ENCODE measurements around the gene PLGRKT.
"Not testable (repeated sequence)": the region's sequence is repeated elsewhere in the genome, so short reads cannot be mapped to it uniquely, and the experiment has no call there.

PLGRKT gene

DNA sequence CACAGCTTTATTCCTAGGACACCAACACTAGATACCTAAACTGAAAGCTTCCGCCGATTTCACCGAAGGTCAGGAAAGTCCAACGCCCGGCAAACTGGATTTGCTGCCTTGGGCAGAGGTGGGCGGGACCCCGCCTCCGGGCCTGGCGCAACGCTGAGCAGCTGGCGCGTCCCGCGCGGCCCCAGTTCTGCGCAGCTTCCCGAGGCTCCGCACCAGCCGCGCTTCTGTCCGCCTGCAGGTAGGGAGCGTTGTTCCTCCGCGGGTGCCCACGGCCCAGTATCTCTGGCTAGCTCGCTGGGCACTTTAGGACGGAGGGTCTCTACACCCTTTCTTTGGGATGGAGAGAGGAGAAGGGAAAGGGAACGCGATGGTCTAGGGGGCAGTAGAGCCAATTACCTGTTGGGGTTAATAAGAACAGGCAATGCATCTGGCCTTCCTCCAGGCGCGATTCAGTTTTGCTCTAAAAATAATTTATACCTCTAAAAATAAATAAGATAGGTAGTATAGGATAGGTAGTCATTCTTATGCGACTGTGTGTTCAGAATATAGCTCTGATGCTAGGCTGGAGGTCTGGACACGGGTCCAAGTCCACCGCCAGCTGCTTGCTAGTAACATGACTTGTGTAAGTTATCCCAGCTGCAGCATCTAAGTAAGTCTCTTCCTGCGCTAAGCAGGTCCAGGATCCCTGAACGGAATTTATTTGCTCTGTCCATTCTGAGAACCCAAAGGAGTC lies 12.8 kb upstream of the PLGRKT start, which contains the start of gene CD274:
Gene CD274 (plus strand): TSS at position 184 of the 733 bp plus-strand sequence. CDS start 5,572 bp downstream, outside the sequence.
- DNase-seq = peak; percentile 29

DNA sequence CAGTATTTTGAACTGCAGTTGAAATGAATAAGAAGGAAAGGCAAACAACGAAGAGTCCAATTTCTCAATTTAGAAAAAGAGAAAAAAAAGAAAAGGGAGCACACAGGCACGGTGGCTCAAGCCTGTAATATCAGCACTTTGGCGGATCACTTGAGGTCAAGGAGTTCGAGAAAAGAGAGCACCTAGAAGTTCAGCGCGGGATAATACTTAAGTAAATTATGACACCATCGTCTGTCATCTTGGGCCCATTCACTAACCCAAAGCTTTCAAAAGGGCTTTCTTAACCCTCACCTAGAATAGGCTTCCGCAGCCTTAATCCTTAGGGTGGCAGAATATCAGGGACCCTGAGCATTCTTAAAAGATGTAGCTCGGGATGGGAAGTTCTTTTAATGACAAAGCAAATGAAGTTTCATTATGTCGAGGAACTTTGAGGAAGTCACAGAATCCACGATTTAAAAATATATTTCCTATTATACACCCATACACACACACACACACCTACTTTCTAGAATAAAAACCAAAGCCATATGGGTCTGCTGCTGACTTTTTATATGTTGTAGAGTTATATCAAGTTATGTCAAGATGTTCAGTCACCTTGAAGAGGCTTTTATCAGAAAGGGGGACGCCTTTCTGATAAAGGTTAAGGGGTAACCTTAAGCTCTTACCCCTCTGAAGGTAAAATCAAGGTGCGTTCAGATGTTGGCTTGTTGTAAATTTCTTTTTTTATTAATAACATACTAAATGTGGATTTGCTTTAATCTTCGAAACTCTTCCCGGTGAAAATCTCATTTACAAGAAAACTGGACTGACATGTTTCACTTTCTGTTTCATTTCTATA lies 12.0 kb upstream of the PLGRKT start:
- DNase-seq = no peak

DNA sequence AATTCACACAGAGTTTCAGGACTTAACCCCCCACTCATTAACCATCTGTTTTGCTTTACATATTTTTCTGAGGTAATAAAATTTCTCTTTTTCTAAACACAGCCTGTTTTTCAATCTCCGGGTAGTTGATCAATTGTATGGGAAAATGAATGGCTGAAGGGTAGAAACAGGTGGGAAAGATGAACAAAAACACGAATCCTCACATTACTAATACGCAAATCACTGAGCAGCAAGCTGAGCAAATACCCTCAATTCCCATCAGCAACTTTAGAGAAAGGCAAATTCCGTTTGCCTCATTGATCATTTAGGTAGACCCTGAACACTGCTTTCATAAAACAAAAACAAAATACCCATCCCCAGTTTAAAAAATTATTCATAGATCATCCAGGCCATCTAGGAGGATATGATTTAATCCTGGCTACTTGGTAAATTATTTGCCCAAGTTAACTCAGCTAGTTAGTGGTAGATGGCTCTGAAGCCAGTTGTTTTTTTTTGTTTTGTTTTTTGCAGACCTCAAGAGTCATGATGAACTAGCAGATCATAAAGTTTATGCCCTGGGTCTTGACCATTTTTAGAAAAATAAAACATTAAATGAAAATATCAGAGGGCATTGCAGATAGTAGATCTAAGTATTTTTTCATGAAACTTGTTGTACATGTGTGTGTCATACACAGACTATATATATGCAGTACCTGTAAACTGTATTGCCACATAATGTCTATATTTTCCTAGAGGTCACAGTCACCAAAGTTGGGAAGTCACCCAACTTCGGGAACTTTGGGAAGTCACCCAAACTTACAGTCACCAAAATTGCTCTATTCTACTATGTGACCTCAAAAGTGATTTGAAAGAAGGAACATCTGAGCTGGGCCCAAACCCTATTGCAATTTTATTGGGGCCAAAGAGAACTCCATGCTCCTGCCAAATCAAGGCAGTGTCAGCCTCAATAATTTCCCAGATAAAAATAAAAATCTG lies 11.0 kb upstream of the PLGRKT start:
- DNase-seq = no peak

DNA sequence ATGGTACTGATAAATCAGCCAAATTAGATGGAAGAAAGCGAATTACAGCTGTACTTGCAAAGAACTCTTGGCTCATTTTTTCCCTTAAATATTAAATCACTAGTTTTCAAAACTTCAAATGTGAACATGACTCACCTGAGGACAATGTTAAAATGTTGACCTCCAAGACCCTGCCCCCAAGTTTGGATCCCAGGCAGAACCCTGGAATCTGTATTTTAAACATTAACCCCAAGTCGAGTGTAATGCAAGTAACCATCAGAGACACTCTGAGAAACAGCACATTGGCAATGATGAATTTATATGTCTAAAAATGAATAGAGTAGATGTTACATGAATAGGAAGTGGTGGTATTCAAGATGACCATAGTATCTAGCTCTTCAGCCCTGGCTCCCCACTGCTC lies 10.3 kb upstream of the PLGRKT start:
- no peak for DNase-seq

DNA sequence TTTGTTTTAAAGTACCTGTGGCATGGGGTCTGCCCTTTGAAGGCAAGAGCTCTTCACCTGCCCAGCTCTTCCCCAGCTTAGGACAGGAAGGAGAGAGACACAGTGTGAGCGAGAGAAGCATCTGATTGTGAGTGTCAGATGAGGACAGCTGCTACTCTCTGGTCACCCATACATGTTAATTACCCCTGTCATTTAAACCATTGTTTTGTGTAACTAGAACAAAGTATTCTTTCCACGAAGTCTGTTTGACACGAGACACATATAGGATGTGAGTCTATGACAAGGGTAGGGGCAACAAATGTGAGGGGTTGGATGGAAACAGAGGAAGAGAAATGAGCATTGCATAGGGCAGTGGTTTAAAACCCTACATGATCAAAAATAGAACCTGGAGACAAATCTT lies 9.6 kb upstream of the PLGRKT start:
- DNase-seq = no peak

DNA sequence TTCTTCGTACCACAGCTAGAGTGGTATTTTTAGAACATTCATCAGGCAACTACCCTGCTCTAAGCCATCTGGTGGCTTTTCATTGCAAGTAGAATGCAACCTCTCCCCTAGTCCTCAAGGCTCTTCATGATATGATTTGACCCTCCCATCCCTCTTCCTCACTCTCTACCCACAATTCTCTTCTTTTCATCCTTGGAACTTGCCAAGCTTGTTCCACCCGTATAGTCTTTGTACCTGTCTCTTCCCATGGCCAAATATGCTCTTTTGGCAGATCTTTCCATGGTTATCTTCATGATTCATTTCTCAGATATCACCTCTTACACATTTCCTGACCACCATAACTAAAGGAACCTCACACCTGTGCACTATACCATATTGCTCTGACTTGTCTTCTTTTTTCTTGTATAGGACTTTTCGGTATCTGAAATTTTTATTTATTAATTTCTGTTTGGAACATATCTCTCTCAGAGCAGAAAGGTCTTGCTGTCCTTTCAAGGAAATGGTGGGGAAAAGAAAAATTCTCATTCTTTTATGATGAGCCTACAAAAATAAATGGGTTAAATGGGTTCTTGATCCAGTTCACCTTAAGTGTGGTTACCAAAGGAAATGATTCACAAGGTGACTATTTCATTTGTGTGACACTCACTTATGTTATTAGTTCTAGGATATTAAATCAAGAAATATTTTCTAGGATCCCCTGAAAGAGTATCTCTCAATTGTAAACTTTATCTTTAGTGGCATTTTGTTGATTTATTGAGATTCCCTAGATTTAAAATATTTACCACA lies 8.9 kb upstream of the PLGRKT start:
- no peak for DNase-seq

DNA sequence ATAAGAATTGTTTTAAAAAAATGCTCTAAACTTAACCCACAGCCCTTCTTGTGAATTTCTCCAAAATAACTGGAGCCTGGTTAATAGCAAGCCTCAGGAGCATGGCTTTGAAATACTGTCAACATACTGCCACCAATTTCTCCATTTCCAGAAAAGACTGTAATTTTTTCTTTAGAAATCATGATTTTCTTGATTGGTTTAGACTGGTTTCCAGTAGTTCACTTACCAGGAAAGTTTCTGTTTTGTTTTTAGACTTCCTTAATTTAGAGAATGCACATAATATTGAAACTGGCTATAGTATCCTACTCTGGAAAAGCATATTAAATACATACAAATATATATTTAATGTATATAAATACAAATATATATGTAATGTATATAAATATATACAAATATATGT lies 8.2 kb upstream of the PLGRKT start:
- no peak for DNase-seq

DNA sequence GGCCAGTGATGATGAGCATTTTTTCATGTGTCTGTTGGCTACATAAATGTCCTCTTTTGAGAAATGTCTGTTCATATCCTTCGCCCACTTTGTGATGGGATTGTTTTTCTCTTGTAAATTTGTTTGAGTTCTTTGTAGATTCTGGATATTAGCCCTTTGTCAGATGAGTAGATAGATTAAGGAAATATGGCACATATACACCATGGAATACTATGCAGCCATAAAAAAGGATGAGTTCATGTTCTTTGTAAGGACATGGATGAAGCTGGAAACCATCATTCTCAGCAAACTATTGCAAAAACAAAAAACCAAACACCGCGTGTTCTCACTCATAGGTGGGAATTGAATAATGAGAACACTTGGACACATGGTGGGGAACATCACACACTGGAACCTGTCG lies 7.4 kb upstream of the PLGRKT start:
- not testable (repeated sequence) for DNase-seq

DNA sequence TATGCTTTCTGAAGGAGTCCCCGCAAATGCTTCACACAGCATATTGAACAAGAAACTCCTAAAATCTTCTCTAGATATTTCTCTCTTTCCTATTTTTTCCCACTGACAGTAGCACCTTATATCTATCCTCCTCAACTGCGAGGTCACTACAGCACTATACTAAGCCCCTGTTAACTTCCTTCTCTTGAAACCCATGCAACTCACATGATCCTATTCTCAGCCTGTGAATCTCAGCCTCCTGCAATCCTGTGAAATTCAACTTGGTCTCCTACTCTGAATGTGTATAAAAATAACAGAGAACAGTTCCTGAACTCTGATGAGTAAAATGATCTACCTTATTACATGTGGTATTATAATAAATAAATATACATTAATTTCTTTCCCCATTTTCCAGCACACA lies 6.1 kb upstream of the PLGRKT start:
- DNase-seq = no peak

DNA sequence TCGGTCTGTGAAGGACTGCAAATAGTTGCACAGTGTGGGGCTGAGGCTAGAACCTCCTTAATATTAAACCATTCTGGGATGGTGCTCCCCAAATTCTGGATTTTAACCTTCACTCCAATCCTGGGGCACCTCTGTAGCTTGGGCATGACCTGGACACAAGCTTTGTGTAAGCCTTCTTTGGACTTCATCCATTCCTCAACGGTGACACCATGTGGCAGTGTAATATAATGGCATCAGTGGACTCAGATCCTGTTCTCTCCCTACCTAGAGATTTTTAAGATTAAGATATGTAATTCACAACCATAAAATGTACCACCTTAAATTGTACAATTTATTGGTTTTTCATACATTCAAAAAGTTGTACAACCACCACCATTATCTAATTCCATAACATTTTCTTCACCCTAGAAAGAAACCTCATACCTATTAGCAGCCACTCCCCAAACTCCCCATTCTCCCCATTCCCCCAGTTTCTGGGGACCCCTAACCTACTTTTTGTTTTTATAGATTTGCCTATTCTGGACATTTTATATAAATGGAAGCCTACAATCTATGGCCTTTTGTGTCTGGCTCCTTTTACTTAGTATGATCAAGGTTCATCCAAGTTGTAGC lies 4.8 kb upstream of the PLGRKT start:
- DNase-seq = no peak

DNA sequence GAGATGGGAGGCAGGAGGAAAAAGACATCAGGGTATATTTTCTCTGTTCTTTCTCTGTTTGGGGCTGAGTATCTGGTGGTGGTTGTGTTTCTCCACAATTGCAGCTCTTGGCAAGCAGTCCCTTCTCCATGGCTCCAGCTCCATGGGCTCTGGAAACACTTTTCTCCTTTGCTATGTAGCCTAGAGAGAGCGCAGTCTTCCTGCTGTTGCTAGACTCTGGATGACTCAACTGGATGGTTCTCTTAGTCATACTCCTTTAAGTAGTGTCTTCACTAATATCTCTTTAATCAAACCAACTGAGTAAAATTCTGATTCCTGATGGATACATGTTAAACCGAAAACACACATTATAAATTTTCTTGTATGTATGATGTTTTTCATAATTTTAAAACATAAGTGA lies 3.3 kb upstream of the PLGRKT start:
- no peak for DNase-seq

DNA sequence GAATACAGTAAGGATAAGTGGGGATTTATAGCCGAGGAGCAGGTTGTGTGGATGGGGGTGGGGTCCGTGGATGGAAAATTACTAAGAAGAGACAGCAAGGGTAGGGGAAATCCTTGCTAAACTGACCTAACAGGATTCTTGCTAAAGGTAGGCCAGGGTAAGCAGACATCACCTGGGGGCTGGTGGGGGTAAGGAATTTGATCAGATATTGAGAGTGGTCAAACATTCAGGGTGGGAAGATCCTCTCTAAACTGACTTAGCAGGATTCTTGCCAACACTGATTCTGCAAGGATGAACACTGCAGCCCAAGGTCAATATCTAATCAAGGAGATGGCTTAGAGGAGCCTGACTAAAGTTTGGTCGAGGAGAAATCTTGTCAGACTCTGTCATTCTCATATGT lies 2.7 kb upstream of the PLGRKT start:
- no peak for DNase-seq

DNA sequence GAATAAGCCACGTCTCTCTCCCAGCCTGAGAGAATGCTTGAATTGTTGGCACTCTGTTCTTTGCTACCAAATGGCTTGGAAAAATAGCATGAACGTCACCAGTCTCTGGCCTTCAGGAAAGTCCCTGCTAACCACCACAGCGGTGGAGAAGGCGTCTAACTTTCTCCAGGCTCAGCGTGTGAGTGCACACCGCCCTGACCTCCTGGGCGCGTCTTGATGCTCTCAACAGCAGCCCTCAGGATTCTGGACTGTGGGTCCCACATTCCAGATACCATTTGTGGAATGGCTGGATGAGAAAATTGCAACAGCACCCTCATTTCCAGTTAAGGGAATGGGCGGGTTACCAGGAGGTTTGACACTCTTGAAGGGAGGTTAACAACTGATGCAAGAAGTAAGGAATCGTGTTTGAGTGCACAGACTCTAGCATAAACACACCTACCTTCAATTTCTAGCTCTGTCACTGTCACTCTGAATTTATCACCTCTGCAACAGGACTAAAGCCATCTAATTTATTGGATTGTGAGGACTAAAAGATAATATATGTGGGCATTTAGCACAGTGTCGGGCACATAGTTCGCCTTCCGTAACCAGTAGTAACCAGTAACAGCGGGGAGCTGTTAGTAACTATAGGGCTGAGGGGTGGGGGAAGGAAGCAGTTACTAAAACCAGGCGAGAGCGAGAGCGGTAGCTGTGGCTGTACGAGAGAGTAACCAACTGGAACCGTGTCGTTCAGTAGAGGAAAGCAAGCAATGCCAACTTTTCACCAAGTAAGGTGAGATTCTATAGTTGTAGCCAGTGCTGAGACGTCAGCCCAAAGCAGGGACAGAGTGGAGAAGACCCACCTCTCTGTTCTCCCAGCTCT lies 807 bp upstream of the PLGRKT start:
- no peak for DNase-seq

DNA sequence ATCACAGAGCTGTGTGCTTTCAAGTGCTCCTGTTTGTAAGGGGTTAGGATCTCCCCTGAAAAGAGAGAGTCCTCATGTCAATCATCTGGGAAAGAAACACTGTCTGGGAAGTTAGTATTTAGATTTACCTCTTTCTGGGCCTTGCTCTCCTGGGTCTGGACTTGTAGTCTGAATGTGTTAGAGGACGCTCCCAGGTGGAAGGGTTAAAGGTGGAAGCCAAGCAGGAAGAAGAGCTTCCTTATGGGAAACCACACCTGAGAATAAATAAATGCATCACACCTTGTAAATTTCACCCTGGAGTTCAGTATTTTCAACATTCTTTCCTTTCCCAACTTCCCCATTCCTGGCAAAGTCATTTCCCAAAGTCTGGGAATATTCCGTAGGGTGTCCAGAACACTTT lies 1.3 kb downstream of the PLGRKT start:
- no peak for DNase-seq

DNA sequence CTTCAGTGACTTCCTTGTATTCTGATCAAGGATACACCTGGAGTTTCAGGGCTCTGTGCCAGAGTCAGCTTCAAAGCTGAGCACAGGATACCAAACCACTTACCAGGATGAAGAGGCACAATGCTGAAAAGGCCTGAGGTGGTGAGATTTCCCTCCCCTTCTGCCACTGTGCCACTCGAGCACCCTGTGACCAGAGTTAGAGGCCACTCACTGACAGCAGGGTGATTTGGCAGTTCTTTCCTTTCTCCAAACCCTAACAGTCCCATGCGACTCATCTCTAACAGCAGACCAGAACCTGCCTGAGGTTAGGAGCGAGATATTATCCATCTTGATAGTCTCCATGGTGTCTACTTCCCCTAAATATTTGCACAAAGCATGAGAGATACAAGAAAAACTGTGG lies 1.8 kb downstream of the PLGRKT start:
- DNase-seq = no peak

DNA sequence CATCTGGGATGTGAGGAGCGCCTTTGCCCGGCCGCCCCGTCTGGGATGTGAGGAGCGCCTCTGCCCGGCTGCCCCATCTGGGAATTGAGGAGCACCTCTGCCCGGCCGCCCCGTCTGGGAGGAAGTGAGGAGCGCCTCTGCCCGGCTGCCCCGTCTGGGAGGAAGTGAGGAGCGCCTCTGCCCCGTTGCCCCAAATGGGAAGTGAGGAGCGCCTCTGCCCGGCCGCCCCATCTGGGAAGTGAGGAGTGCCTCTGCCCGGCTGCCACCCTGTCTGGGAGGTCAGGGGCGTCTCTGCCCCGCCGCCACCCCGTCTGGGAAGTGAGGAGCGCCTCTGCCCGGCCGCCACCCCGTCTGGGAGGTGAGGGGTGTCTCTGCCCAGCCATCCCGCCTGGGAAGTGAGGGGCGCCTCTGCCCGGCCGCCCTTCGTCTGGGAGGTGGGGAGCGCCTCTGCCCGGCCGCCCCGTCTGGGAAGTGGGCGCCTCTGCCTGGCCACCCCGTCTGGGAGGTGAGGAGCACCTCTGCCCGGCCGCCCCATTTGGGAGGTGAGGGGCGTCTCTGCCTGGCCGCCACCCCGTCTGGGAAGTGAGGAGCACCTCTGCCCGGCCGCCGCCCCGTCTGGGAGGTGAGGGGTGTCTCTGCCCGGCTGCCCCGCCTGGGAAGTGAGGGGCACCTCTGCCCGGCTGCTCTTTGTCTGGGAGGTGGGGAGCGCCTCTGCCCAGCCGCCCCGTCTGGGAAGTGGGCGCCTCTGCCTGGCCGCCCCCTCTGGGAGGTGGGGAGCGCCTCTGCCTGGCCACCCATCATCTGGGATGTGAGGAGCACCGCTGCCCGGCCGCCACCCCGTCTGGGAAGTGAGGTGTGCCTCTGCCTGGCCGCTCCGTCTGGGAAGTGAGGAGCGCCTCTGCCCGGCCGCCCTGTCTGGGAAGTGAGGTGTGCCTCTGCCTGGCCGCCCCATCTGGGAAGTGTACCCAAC lies 3.6 kb downstream of the PLGRKT start:
- not testable (repeated sequence) for DNase-seq

DNA sequence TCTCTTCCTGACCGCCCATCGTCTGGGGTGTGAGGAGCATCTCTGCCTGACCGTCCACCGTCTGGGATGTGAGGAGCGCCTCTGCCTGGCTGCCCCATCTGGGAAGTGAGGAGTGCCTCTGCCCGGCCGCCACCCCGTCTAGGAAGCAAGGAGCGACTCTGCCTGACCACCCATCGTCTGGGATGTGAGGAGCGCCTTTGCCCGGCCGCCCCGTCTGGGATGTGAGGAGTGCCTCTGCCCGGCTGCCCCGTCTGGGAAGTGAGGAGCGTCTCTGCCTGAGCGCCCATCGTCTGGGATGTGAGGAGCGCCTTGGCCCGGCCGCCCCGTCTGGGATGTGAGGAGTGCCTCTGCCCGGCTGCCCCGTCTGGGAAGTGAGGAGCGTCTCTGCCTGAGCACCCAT lies 4.4 kb downstream of the PLGRKT start:
- not testable (repeated sequence) for DNase-seq

DNA sequence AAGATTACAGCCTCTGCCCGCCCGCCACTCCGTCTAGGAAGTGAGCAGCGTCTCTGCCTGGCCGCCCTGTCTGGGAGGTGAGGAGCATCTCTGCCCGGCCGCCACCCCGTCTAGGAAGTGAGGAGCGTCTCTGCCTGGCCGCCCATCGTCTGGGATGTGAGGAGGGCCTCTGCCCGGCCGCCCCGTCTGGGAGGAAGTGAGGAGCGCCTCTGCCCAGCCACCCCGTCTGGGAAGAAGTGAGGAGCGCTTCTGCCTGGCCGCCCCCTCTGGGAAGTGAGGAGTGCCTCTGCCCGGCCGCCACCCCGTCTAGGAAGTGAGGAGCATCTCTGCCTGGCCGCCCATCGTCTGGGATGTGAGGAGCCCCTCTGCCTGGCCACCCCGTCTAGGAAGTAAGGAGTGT lies 4.8 kb downstream of the PLGRKT start:
- not testable (repeated sequence) for DNase-seq

DNA sequence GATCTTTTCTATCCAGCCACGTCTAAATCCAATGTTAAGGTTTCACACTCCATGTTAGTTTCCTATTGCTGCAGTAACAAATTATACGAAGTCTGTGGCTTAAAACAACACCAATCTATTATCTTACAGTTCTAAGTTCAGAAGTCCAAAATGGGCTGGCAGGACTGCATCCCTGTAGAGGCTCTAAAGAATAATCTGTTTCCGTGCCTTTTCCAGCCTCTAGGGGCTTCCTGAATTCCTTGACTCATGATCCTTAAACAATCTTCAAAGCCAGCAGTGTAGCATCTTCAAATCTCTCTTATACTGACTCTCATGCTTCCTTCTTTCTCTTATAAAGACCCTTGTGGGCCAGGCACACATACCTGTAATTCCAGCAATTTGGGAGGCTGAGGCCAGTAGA lies 6.8 kb downstream of the PLGRKT start:
- no peak for DNase-seq

Measured in GOT3 (cell line).